NCI-H2227 (cell line): ENCODE data around the gene ADM5.

Experiments
- DNase-seq: peaks from one replicate; lab custom pipeline; 2025; ENCODE audit not compliant: unreplicated experiment; lab: John Stamatoyannopoulos, UW

ADM5 gene

GRCh38 chr19:49679771-49680413 lies 9.5 kb upstream of the ADM5 start:
- DNase-seq = no peak

DNA sequence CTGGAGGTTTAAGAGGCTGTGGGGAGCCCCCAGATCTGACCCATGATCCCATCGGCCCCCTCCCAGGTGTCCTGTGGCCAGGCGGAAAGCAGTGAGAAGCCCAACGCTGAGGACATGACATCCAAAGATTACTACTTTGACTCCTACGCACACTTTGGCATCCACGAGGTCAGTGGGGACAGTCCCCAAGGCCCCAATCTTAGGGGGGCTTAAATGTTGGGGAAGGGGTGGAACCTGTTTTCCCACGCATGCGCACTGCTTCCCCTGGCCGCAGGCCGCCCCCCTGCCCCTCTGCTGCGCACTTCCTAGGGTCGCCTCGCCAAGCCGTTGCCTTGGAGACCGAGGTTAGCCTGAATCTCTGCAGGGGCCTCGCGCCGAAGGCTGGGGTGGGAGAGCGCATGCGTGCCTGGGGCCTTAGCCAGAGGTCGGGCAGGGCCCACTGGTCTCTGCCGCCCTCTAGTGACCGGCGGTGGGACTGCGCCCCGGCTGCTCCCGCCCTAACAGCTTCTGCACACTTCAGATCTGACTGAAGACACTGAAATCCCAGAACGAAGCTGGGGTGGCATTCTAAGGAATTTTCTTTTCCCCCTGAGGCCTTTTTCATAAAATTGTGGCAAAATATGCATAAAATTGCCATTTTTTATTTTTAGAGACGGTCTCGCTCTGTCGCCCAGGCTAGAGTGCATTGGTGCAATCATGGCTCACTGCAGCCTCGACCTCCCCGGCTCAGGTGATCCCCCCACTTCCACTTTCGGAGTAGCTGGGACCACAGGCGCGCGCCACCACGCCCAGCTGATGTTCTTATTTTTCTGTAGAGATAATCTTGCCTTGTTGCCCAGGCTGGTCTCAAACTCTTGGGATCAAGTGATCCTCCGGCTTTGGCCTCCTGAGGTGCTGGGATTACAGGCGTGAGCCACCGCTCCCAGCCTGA lies 8.7 kb upstream of the ADM5 start:
- DNase-seq = peak; percentile 96

DNA sequence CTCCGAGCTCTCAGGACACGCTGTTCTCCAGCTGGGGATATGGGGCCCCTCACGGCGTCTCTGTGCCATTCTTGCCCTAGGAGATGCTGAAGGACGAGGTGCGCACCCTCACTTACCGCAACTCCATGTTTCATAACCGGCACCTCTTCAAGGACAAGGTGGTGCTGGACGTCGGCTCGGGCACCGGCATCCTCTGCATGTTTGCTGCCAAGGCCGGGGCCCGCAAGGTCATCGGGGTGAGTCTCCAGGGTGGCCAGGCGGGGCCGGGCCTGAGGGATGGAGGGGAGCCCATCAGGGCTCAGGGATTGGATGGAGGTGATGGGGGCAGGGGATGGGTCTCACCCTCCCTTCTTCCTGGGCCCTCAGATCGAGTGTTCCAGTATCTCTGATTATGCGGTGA lies 7.6 kb upstream of the ADM5 start:
- DNase-seq = no peak

GRCh38 chr19:49682274-49682673 lies 7.1 kb upstream of the ADM5 start:
- no peak for DNase-seq

DNA sequence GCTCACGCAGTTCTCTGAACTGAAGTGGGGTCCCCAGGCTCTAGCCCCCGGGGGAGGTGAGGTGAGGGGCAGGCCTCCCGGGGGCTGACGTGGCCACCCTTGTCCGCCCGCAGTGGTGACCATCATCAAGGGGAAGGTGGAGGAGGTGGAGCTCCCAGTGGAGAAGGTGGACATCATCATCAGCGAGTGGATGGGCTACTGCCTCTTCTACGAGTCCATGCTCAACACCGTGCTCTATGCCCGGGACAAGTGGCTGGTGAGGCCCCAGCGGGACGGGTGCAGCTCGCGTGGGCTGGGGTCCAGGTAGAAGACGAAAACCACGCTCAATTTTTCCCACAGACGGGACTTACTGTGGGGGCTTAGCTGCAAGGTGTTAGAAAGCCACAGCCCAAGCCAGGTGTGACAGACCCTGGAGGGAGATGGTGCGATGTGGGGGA lies 5.6 kb upstream of the ADM5 start:
- no peak for DNase-seq

- DNase-seq = no peak
Observed at GRCh38 chr19:49684251-49684982, 5.0 kb upstream of the ADM5 start.

DNA sequence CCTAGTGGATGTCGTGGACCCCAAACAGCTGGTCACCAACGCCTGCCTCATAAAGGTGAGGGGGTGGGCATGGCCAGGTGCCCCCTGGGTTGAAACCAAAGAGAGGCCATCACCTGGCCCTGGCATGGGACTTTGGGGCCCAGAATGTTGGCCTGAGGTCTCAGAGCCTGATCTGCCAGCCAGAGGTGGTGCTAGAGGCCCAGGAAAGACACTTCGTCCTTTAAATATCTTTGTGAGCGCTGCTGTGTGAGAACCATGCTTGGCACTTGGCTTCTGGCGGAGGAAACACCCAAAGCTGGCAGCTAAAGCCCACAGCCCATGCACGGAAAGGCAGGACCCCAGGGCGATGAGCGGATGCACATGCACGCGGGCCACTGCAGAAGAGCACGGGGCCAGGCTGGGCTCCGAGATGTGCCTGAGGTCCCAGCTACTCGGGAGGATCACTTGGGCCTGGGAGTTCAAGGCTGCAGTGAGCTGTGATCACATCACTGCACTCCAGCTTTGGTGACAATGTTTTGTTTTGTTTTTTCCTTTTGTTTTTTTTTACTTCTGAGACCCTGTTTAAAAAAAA lies 4.3 kb upstream of the ADM5 start:
- DNase-seq = no peak

DNA sequence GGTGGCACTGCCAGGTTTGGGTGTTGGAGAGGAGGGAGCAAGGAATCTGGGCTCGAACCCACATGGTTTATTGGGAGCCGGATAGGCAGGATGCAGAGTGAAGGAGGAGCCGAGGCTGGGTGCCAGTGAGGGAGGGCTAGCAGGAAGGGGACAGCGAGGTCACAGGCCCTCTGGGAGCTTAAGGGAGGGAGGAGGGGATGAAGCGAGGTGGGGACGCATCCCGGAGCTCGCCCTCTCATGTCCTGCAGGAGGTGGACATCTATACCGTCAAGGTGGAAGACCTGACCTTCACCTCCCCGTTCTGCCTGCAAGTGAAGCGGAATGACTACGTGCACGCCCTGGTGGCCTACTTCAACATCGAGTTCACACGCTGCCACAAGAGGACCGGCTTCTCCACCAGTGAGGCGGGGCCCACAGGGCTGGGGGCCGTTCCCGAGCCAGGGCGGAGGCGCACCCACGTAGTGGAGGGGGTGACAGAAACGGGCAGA lies 3.5 kb upstream of the ADM5 start:
- no peak for DNase-seq

- DNase-seq = no peak
Observed at GRCh38 chr19:49686503-49687088, 2.8 kb upstream of the ADM5 start.

DNA sequence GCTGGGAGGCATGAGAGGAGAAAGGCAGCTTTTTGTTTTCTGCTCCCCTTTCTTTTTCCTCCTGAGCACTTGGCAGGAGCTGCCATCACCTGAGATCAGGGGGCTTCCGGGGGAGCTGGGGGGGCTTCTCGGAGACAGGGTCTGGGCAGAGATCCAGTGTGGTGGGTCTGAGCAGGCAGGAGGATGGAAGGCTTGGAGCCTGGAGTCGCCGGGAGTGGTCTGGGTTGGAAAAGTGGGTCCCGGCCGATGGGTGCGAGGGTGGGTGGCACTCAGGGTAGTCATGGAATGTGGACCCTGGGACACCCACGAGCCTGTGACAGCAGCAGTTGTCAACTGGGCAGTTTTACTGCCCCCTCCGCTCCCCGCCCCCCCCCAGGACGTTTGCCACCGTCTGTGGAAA lies 2.2 kb upstream of the ADM5 start:
- no peak for DNase-seq

DNA sequence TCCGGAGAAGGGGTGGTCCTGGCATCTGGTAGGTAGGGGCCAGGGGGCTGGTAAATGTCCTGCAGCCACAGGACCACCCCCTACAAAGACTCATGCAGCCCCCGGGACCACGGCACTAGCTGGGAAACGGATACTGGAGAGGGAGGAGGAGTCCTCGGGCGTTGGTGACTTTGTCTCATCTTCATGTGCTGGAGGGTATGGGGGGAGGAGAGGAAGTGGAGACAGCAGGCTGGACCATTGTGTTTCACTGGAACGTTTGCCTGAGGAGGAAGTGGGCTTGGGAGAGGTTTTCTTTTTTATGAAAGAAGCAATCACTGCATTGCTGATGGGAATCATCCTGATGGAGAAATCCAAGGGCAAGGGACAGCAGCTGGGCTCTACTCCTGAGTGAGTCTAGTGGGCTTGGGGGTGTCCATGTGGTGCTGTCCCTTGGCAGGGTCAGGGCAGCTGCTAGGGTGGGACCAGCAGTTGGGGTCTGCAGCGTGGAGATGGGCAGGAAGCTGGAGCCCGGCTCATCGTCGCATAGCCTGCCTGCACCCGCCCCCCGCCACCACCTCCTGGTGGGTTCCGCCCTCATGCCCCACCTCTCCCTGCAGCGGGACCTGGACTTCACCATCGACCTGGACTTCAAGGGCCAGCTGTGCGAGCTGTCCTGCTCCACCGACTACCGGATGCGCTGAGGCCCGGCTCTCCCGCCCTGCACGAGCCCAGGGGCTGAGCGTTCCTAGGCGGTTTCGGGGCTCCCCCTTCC lies 1.7 kb upstream of the ADM5 start:
- peak; percentile 27 for DNase-seq

DNA sequence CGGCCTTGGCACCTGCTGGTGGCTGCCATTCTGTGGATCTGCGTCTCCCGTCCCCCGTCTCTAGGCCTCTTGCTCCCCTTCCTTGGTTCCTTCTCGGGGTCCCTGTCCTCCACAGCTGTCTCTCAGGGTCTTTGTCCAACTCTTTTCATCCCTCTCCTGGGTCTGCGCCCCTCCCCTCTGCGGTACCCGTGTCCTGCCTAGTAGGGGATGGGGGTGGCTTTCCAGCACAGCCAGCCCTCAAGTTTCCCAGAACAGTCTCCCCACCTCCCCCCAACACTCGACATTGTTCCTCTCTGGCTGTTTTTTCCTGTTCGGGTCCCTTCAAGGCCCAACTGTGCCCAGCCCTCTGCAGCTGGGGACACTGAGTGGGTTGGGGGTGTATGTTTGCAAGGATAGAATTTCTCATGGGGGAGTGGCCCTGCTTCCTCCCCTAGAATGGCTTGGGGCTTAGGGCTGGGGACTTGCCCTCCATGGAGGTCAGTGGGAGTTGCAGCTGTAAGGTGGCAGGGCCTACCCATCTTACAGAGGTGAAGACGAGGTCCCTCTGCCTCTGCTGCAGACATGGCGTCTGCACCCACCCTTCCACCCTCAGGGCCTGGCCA lies 762 bp upstream of the ADM5 start:
- DNase-seq = no peak

DNA sequence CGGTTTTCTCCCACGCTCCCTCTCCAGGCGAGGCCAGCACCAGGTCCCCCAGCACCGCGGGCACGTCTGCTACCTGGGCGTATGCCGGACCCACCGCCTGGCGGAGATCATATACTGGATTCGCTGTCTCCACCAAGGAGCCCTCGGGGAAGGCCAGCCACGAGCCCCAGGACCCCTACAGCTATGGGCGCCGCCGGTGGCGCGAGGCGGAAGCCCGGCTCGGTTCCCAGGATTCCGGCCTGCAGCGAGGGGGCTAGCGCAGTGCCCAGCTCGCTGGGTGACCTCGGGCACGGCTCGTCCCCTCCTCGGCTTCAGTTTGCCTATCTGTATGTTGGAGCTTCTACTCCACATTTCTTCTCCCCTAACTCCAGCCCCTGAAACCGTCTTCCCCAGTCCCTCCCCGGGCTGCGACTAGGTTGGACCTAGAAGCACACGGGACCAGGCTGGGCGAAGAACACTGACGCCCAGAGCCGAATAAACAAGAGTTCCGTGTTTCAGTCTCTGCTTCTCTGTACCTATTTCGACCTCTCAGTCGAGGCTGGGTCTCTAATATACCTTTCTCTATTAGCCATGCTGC lies 773 bp downstream of the ADM5 start:
- DNase-seq = no peak

GRCh38 chr19:49690656-49691242 lies 1.4 kb downstream of the ADM5 start, which contains the start of gene CPT1C:
Gene CPT1C, plus strand, starts transcription at chr19:49691116. Its CDS starts 1,137 bp downstream, at chr19:49692253.
- DNase-seq = peak; percentile 92

DNA sequence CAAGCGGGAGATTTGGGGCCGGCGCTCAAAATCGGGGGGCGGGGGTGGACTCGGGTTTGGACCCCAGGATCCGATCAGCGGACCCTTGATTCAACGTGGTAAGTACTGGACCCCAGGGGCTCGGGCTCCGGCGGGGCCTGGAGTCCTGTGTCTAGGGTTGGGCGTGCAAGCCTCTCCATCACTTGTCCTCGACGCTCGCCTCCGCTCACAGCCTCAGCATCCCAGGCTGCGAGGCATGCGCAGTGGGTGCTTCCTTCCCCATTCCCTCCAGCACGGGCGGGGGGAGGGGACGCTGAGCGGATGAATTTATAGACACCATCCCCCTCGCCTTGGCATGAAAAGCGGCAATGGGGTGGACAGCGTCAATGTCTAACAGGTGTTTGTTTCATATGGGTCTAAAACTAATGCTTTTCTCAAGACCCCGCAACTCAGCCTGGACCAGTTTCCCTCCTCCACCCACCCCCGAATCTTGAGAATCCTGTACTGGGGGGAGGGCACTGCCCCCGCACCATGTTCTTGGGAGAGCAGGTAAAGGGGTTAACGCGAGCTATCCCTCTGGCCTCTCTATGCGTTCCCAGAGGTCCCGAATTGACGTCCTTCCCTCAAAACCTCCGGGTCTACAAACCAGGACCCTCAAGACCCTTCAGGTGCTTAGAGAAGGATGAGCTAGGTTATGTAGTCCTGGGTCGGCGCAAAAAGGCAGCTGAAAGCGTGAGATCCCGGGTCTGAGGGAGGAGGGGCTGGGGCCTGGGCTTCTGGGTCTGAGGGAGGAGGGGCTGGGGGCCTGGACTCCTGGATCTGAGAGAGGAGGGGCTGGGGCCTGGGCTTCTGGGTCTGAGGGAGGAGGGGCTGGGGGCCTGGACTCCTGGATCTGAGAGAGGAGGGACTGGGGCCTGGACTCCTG lies 2.1 kb downstream of the ADM5 start:
- DNase-seq = peak; percentile 89

GRCh38 chr19:49692147-49692506 lies 2.7 kb downstream of the ADM5 start:
- peak; percentile 45 for DNase-seq

- no peak for DNase-seq
Observed at GRCh38 chr19:49696115-49696514, 6.7 kb downstream of the ADM5 start.

GRCh38 chr19:49696865-49697264 lies 7.5 kb downstream of the ADM5 start:
- no peak for DNase-seq
